OCI-LY1 (cell line): ENCODE data around the gene CHST11.

Experiments used
- H2AFZ ChIP-seq: fragments of 200-600 bp; sonication (generic), shearing (Covaris generic); 2 replicates; pipeline ENCODE4 v1.6.0; 2014; ENCODE audit warnings: antibody characterized with exemption, mild to moderate bottlenecking, low read length
- H3F3A ChIP-seq: fragments of 200-600 bp; sonication (generic), shearing (Covaris generic); 2 replicates; pipeline ENCODE4 v1.6.0; 2014; ENCODE audit warnings: mild to moderate bottlenecking, antibody characterized with exemption, low read length, moderate library complexity; ENCODE audit not compliant: insufficient read depth
- H3K27ac ChIP-seq: fragments of 200-600 bp; sonication (generic); 2 replicates; pipeline ENCODE4 v1.5.1; 2014; ENCODE audit warnings: low read length, mixed run types, mild to moderate bottlenecking, low read depth; ENCODE audit not compliant: poor library complexity, severe bottlenecking
- H3K27me3 ChIP-seq: fragments of 200-600 bp; sonication (generic); 2 replicates; pipeline ENCODE4 v1.6.0; 2014; ENCODE audit warnings: antibody characterized with exemption, mild to moderate bottlenecking, low read length, moderate library complexity; ENCODE audit not compliant: insufficient read depth
- H3K36me3 ChIP-seq: fragments of 200-600 bp; sonication (generic); 2 replicates; pipeline ENCODE4 v1.6.1; 2014; ENCODE audit warnings: mild to moderate bottlenecking, antibody characterized with exemption, low read length, moderate library complexity, mixed read lengths; ENCODE audit not compliant: insufficient read depth
- H3K4me1 ChIP-seq: fragments of 200-600 bp; sonication (generic); 2 replicates; pipeline ENCODE4 v1.5.1; 2014; ENCODE audit warnings: mild to moderate bottlenecking, low read length, moderate library complexity; ENCODE audit not compliant: insufficient read depth, severe bottlenecking
- H3K4me2 ChIP-seq: fragments of 200-600 bp; sonication (generic), shearing (Covaris generic); 2 replicates; pipeline ENCODE4 v1.6.1; 2014; ENCODE audit warnings: low read length
- H3K4me3 ChIP-seq: fragments of 200-600 bp; sonication (generic); 2 replicates; pipeline ENCODE4 v1.5.1; 2014; ENCODE audit warnings: low read length, low read depth, mild to moderate bottlenecking, mixed read lengths; ENCODE audit not compliant: poor library complexity, severe bottlenecking
- H3K79me2 ChIP-seq: fragments of 200-600 bp; shearing (Covaris generic); 2 replicates; pipeline ENCODE4 v1.6.1; 2016; ENCODE audit warnings: mixed run types, low read length, mixed read lengths; ENCODE audit not compliant: insufficient read depth
- H3K9ac ChIP-seq: fragments of 200-600 bp; sonication (generic), shearing (Covaris generic); 2 replicates; pipeline ENCODE4 v1.6.1; 2014; ENCODE audit warnings: mild to moderate bottlenecking, low read length, mixed read lengths
- H3K9me2 ChIP-seq: fragments of 200-600 bp; sonication (generic), shearing (Covaris generic); 2 replicates; pipeline ENCODE4 v1.6.1; 2014; ENCODE audit warnings: low read depth, mild to moderate bottlenecking, low read length, mixed read lengths
- H3K9me3 ChIP-seq: fragments of 200-600 bp; shearing (Covaris generic); 2 replicates; pipeline ENCODE4 v1.6.1; 2014; ENCODE audit warnings: low read length, mixed read lengths
- H4K20me1 ChIP-seq: fragments of 200-600 bp; sonication (generic), shearing (Covaris generic); 2 replicates; pipeline ENCODE4 v1.6.0; 2016; ENCODE audit warnings: mild to moderate bottlenecking, low read length; ENCODE audit not compliant: insufficient read depth
- CTCF ChIP-seq: fragments of 200-600 bp; sonication (generic), shearing (Covaris generic); IDR thresholded peaks from 2 replicates; pipeline ENCODE4 v1.5.1; 2017; ENCODE audit warnings: mild to moderate bottlenecking, antibody characterized with exemption, low read length, moderate library complexity, mixed read lengths
- EZH2 ChIP-seq: fragments of 200-600 bp; sonication (generic), shearing (Covaris generic); IDR thresholded peaks from 2 replicates; pipeline ENCODE4 v1.8.0; 2017; ENCODE audit warnings: borderline replicate concordance, mixed run types, mild to moderate bottlenecking, antibody characterized with exemption, low read length, moderate library complexity, mixed read lengths

Gene CHST11

GRCh38 chr12:104456417-104456949 lies at the start of gene CHST11:
Gene CHST11 (plus strand): TSS chr12:104456948.
- H4K20me1 ChIP-seq: no peaks in the 10 kb centered on the region
- no peaks in the 10 kb centered on the region for H3K36me3 ChIP-seq
- H3K4me1 ChIP-seq: peaks cover 33% of the 10 kb centered on the region
- peak within 1 kb of the TSS; percentile 5 for H3K27ac ChIP-seq
- H3K4me3 ChIP-seq: peak within 1 kb of the TSS; percentile 97
- H3F3A ChIP-seq: no peaks in the 10 kb centered on the region
- H3K4me2 ChIP-seq: peak within 1 kb of the TSS; percentile 94
- no peak within 1 kb of the TSS for H2AFZ ChIP-seq
- H3K27me3 ChIP-seq: no peaks in the 10 kb centered on the region
- peaks cover 27% of the 10 kb centered on the region for H3K79me2 ChIP-seq
- no peaks in the 10 kb centered on the region for H3K9me2 ChIP-seq
- no peaks in the 10 kb centered on the region for H3K9me3 ChIP-seq
- H3K9ac ChIP-seq: peak within 1 kb of the TSS; percentile 96
- TF ChIP-seq EZH2 (no peak), CTCF (no peak)

GRCh38 chr12:104407438-104407837 lies 49.3 kb upstream of the CHST11 start:
- Histone ChIP-seq H3F3A (no peaks in the 10 kb centered on the region), H3K4me1 (no peaks in the 10 kb centered on the region), H3K9me3 (no peaks in the 10 kb centered on the region), H2AFZ (no peak overlapping the region), H3K4me3 (no peak overlapping the region), H3K9ac (no peak overlapping the region), H3K27me3 (no peaks in the 10 kb centered on the region), H3K9me2 (no peaks in the 10 kb centered on the region), H3K27ac (no peak overlapping the region), H4K20me1 (no peaks in the 10 kb centered on the region), H3K79me2 (no peaks in the 10 kb centered on the region), H3K36me3 (no peaks in the 10 kb centered on the region), H3K4me2 (no peak overlapping the region)
- TF ChIP-seq CTCF (no peak), EZH2 (no peak)

- Histone ChIP-seq H3K9ac (no peak overlapping the region), H3K4me3 (no peak overlapping the region), H3F3A (no peaks in the 10 kb centered on the region), H2AFZ (no peak overlapping the region), H3K79me2 (no peaks in the 10 kb centered on the region), H4K20me1 (no peaks in the 10 kb centered on the region), H3K36me3 (no peaks in the 10 kb centered on the region), H3K4me1 (no peaks in the 10 kb centered on the region), H3K27ac (no peak overlapping the region), H3K9me3 (no peaks in the 10 kb centered on the region), H3K27me3 (no peaks in the 10 kb centered on the region), H3K9me2 (no peaks in the 10 kb centered on the region), H3K4me2 (no peak overlapping the region)
- TF ChIP-seq CTCF: no peak
- TF ChIP-seq EZH2: no peak
Measured at GRCh38 chr12:104407922-104408321, 48.8 kb upstream of the CHST11 start.
